SH-SY5Y (cell line): ENCODE data around the gene CFAP99.

ENCODE experiments used
- GATA2 ChIP-seq: IDR thresholded peaks from 2 replicates; pipeline ENCODE4 v1.6.1; 2011; ENCODE audit warnings: mild to moderate bottlenecking, low read depth, low read length
- GATA3 ChIP-seq: IDR thresholded peaks from 2 replicates; pipeline ENCODE4 v1.6.1; 2011; ENCODE audit warnings: low read depth, mild to moderate bottlenecking, low read length, moderate library complexity

DNA sequence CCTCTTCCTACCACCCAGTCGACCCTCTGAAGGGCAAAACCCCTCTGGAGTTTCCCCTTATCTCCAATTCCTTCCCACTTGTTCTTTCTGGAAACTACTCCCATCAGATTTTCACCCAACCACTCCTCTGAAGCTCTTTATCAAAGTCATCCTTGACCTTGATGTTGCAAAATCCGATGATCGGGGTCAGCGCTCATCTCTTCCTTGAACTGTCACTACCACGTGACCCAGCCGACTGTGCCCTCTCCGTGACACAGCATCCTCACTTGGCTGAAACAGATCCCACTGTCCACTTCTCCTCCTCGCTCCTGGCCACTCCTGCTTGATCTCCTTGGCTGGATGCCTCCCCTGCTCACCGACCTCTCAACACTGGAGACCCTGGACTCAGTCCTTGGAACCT is 1.1 kb downstream of the CFAP99 start:
- no peak for TF ChIP-seq GATA3
- TF ChIP-seq GATA2, result no peak
